Stomach (tissue), 9 donors: ENCODE data around the gene ASXL2. TPM values are rescaled to one million over a fixed set of nuclear protein-coding genes. Genes with fewer than 3 reads are reported as not detected.
A peak's percentile ranks its signal among the peaks of the same experiment; 100 is the strongest.
"Not testable (repeated sequence)": the region's sequence is repeated elsewhere in the genome, so short reads cannot be mapped to it uniquely, and the experiment has no call there.

Source experiments
- DNase-seq, 2 donors: peaks; one replicate each; pipeline versions ENCODE4 v3.0.0 to v3.0.0-alpha.2; 2013 to 2019
- H3K27ac ChIP-seq, 5 donors: fragments of 200-600 bp in 4 of 5; sonication (generic) in 4 of 5; one replicate each; pipeline ENCODE4 v1.5.1; 2013 to 2019; ENCODE audit warnings: mild to moderate bottlenecking in 1 of 5, moderate library complexity in 1 of 5
- H3K27me3 ChIP-seq, 3 donors: fragments of 200-600 bp; sonication (generic); one replicate each; pipeline ENCODE4 v1.5.1; 2017 to 2019; ENCODE audit warnings: mixed run types in 1 of 3
- H3K36me3 ChIP-seq, 4 donors: fragments of 200-600 bp; sonication (generic); 1 replicate in 3 of 4; 2 replicates in 1 of 4; pipeline ENCODE4 v1.5.1; 2016 to 2019
- H3K4me1 ChIP-seq, 4 donors: fragments of 200-600 bp; sonication (generic); one replicate each; pipeline ENCODE4 v1.5.1; 2016 to 2019
- H3K4me3 ChIP-seq, 4 donors: fragments of 200-600 bp; sonication (generic) in 3 of 4; one replicate each; pipeline ENCODE4 v1.5.1; 2016 to 2019; ENCODE audit warnings: mild to moderate bottlenecking in 1 of 4
- H3K9me3 ChIP-seq, 4 donors: fragments of 200-600 bp; sonication (generic); one replicate each; pipeline ENCODE4 v1.5.1; 2016 to 2019
- EP300 ChIP-seq: sonication (generic); formaldehyde crosslinking; IDR thresholded peaks from one replicate; pipeline ENCODE4 v1.6.1; 2017; ENCODE audit warnings: antibody characterized with exemption
- POLR2A ChIP-seq, 4 donors: fragments of 450-650 bp; IDR thresholded peaks; one replicate each; pipeline ENCODE4 v1.6.1; 2016; ENCODE audit warnings: antibody characterized with exemption in 4 of 4, control low read depth in 2 of 4, mild to moderate bottlenecking in 1 of 4, moderate library complexity in 1 of 4
- POLR2AphosphoS5 ChIP-seq, 3 donors: sonication (generic); formaldehyde crosslinking; IDR thresholded peaks; one replicate each; pipeline ENCODE4 v1.6.1; 2016; ENCODE audit warnings: antibody characterized with exemption in 3 of 3
- WGBS, 5 donors: extraction: QIAGEN DNeasy Blood & Tissue Kit in 3 of 5; methylation state at CpG; one replicate each; pipeline versions ENCODE4 v1.1.5 to v1.1.7; 2013 to 2018; 5-methylcytosine and 5-hydroxymethylcytosine counted together
- intact Hi-C: fragments of 100-400 bp; cut with DNase I; formaldehyde crosslinking; loops from one replicate; pipeline ENCODE4 v1.15.1; 2023; ENCODE audit warnings: low total_unique reads
- polyA plus RNA-seq, 3 donors: library from polyadenylated mRNA; stranded (reverse); fragments of 200-250 nt; gene quantifications; one replicate each; pipeline ENCODE4 v1.2.3, GENCODE V29; 2013
- total RNA-seq, 5 donors: library from RNA; depleted of rRNA; stranded (reverse); fragments of >200 nt; gene quantifications; one replicate each; pipeline versions ENCODE4 v1.1.0 to v1.2.3, GENCODE V29; 2014 to 2016
- TF ChIP-seq, protein P1 (sequence below), 7 experiments: fragments of 450-650 bp in 4 of 7; fragments of 200-600 bp in 3 of 7; sonication (generic) in 3 of 7; IDR thresholded peaks; one replicate each; pipeline ENCODE4 v1.5.1; 2016 to 2019; ENCODE audit warnings: antibody characterized with exemption in 7 of 7, control low read depth in 2 of 7, mild to moderate bottlenecking in 1 of 7
- donor health status: healthy with polysubstance abuse.
- donor health status: Bipolar disorder and iron deficiency.
- donor health status: healthy.

ASXL2 gene
- total and polyA plus RNA-seq, 8 donors = 1.6 to 26.5 (median 12.8) TPM

DNA sequence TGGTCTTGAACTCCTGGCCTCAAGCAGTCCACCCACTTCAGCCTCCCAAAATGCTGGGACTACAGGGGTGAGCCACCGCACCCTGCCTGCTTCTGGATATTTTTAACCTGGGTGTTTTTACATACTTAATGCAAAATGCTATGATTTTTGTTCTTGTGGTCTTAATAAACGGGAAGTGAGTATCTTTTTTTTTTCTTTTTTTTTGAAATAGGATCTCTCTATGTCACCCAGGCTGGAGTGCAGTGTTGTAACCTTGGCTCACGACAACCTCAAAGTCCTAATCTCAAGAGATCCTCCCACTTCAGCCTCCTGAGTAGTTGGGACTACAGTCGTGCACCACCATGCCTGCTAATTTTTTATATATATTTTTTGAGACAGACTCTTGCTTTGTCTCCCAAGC, 19.2 kb upstream of the ASXL2 start:
- Histone ChIP-seq H3K27ac (no peak overlapping the region), H3K36me3 (no peaks in the 10 kb centered on the region), H3K4me1 (no peaks in the 10 kb centered on the region), H3K9me3 (no peaks in the 10 kb centered on the region), H3K27me3 (no peaks in the 10 kb centered on the region), H3K4me3 (no peak overlapping the region)
- DNase-seq = no peak
- intact Hi-C loops = no loop called here
- TF ChIP-seq, protein P1, sequence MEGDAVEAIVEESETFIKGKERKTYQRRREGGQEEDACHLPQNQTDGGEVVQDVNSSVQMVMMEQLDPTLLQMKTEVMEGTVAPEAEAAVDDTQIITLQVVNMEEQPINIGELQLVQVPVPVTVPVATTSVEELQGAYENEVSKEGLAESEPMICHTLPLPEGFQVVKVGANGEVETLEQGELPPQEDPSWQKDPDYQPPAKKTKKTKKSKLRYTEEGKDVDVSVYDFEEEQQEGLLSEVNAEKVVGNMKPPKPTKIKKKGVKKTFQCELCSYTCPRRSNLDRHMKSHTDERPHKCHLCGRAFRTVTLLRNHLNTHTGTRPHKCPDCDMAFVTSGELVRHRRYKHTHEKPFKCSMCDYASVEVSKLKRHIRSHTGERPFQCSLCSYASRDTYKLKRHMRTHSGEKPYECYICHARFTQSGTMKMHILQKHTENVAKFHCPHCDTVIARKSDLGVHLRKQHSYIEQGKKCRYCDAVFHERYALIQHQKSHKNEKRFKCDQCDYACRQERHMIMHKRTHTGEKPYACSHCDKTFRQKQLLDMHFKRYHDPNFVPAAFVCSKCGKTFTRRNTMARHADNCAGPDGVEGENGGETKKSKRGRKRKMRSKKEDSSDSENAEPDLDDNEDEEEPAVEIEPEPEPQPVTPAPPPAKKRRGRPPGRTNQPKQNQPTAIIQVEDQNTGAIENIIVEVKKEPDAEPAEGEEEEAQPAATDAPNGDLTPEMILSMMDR (IDR thresholded peaks at IDR 0.05) = no peak
- no peak for TF ChIP-seq POLR2AphosphoS5 (IDR thresholded peaks at IDR 0.05)
- no peak for TF ChIP-seq POLR2A (IDR thresholded peaks at IDR 0.05)
- WGBS, 5 donors = 65 to 83% (median 76%) methylated on average over 4 of the region's 4 CpGs

DNA sequence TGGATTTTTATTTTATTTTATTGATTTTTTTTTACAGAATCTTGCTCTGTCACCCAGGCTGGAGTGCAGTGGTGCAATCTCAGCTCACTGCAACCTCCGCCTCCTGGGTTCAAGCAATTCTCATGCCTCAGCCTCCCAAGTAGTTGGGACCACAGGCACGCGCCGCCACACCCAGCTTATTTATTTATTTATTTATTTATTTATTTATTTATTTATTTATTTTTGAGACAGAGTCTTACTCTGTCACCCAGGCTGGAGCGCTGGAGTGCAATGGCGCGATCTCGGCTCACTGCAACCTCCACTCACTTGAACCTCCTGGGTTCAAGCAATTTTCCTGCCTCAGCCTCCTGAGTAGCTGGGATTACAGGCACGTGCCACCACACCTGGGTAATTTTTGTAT, 18.0 kb upstream of the ASXL2 start:
- H3K27me3 ChIP-seq, H3K4me1 ChIP-seq, H3K36me3 ChIP-seq, H3K4me3 ChIP-seq, DNase-seq, intact Hi-C loops, H3K27ac ChIP-seq, H3K9me3 ChIP-seq: not testable (repeated sequence)
- 68 to 95% (median 86%) methylated on average over 9 of the region's 9 CpGs for WGBS, 5 donors

DNA sequence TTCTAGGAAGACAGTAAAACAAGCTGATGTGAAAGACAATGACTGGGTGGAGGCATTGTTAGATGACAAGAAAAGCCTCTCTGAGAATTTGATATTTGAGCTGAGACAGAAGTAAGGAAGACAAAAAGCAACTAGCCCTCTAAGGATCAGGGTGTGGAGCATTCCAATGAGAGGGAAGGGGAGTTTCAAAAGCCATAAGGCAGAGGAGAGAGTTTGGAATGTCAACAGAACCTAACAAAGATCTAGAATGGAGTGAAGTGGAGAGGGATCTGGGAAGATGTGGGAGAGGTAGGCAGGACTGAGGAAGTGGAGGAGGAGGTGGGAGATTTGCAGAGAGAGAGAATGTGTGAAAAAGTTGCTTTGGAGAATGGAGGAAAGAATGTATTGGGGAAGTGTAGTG, 17.3 kb upstream of the ASXL2 start:
- TF ChIP-seq EP300 = no peak
- TF ChIP-seq POLR2A (IDR thresholded peaks at IDR 0.05) = no peak
- no peak for TF ChIP-seq POLR2AphosphoS5 (IDR thresholded peaks at IDR 0.05)
- TF ChIP-seq, protein P1 (IDR thresholded peaks at IDR 0.05) = no peak
- intact Hi-C loops = no loop called here
- Histone ChIP-seq H3K4me1 (no peaks in the 10 kb centered on the region), H3K27me3 (no peaks in the 10 kb centered on the region), H3K4me3 (no peak overlapping the region), H3K27ac (no peak overlapping the region), H3K9me3 (no peaks in the 10 kb centered on the region), H3K36me3 (no peaks in the 10 kb centered on the region)
- no peak for DNase-seq

DNA sequence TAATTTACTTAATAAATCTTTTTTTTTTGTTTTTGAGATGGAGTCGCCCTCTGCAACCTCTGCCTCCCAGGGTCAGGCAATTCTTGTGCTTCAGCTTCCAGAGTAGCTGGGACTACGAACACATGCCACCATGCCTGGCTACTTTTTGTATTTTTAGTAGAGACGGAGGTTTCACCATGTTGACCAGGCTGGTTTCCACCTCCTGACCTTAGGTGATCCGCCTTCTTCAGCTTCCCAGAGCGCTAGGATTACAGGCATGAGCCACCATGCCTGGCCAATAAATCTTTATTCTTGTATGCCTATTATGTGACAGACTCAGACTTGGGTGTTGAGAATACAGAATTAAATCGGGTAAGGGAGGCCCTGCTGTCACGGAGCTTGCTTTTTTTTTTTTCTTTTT, 16.7 kb upstream of the ASXL2 start:
- TF ChIP-seq POLR2AphosphoS5 (IDR thresholded peaks at IDR 0.05) = no peak
- TF ChIP-seq POLR2A (IDR thresholded peaks at IDR 0.05) = no peak
- TF ChIP-seq, protein P1 (IDR thresholded peaks at IDR 0.05) = no peak
- TF ChIP-seq EP300 = no peak
- Histone ChIP-seq H3K4me1 (no peaks in the 10 kb centered on the region), H3K27me3 (no peaks in the 10 kb centered on the region), H3K27ac (no peak overlapping the region), H3K9me3 (no peaks in the 10 kb centered on the region), H3K4me3 (no peak overlapping the region), H3K36me3 (no peaks in the 10 kb centered on the region)
- DNase-seq = no peak
- intact Hi-C loops = no loop called here
- WGBS, 5 donors = 80 to 86% (median 81%) methylated on average over 7 of the region's 7 CpGs

DNA sequence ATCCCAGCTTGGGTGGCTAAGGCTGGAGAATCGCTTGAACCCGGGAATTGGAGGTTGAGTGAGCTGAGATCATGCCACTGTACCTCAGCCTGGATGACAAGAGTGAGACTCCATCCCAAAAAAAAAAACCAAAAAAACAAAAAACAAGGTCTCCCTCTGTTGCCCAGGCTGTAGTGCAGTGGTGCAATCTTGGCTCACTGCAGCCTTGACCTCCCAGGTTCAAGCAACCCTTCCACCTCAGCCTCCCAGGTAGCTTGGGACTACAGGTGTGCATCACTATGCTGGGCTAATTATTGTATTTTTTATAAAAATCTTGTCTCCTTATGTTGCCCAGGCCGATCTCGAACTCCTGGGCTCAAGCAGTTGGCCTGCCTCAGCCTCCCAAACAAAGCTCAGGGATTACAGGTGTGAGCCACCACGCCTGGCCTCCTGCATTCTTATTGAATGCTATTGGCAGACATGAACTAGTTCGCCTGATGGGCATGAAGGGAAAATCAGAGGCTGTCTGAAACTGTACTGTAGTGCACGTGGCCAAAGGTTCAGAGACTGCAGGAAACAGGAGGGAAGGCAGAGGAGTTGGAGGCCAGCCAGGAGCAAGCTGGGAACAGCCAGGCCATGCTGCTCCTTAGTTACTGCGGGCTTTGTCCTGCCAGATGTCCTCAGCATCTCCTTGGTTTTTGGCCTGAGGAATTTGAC, 16.0 kb upstream of the ASXL2 start:
- 68 to 77% (median 72%) methylated on average over 8 of the region's 8 CpGs for WGBS, 5 donors
- intact Hi-C loops = no loop called here
- no peak overlapping the region for H3K4me3 ChIP-seq

More for the DNA sequence above, 16.0 kb upstream of the ASXL2 start:
- Histone ChIP-seq H3K9me3 (no peaks in the 10 kb centered on the region), H3K27me3 (no peaks in the 10 kb centered on the region), H3K4me1 (no peaks in the 10 kb centered on the region), H3K27ac (no peak overlapping the region), H3K36me3 (no peaks in the 10 kb centered on the region)
- DNase-seq = peak; percentile 32 to 55
- TF ChIP-seq POLR2AphosphoS5 (IDR thresholded peaks at IDR 0.05) (no peak), POLR2A (IDR thresholded peaks at IDR 0.05) (no peak), EP300 (no peak)
- TF ChIP-seq, protein P1 (IDR thresholded peaks at IDR 0.05) = no peak
